Neural progenitor cell (in vitro differentiated cells): ENCODE results near the gene PRDM2. TPM values are rescaled to one million over a fixed set of nuclear protein-coding genes. Genes with fewer than 3 reads are reported as not detected.

Experiments used
- DNase-seq: peaks from one replicate; pipeline ENCODE4 v3.0.0-alpha.2; 2016; ENCODE audit warnings: low spot score
- H2AFZ ChIP-seq: fragments of 200-600 bp; sonication (generic); replicated peaks from 2 replicates; pipeline ENCODE4 v1.6.1; 2016; ENCODE audit warnings: antibody characterized with exemption
- H3F3A ChIP-seq: fragments of 200-600 bp; sonication (generic); 2 replicates; pipeline ENCODE4 v1.6.1; 2016; ENCODE audit warnings: antibody characterized with exemption, low read depth
- H3K27ac ChIP-seq: fragments of 200-600 bp; sonication (generic); 2 replicates; pipeline ENCODE4 v1.5.1; 2016; ENCODE audit warnings: mild to moderate bottlenecking
- H3K27me3 ChIP-seq: fragments of 200-600 bp; sonication (generic); 2 replicates; pipeline ENCODE4 v1.6.1; 2016; ENCODE audit warnings: mild to moderate bottlenecking, moderate library complexity
- H3K36me3 ChIP-seq: fragments of 200-600 bp; sonication (generic); 2 replicates; pipeline ENCODE4 v1.5.1; 2016
- H3K4me1 ChIP-seq: fragments of 200-600 bp; sonication (generic); 2 replicates; pipeline ENCODE4 v1.6.1; 2016; ENCODE audit warnings: mixed run types
- H3K4me2 ChIP-seq: fragments of 200-600 bp; sonication (generic); 2 replicates; pipeline ENCODE4 v1.6.1; 2016
- H3K4me3 ChIP-seq: fragments of 200-600 bp; sonication (generic); 2 replicates; pipeline ENCODE4 v1.5.1; 2016
- H3K79me2 ChIP-seq: fragments of 200-600 bp; sonication (generic); 2 replicates; pipeline ENCODE4 v1.6.1; 2016; ENCODE audit warnings: low read depth
- H3K9ac ChIP-seq: fragments of 200-600 bp; sonication (generic); 2 replicates; pipeline ENCODE4 v1.6.1; 2016
- H3K9me3 ChIP-seq: fragments of 200-600 bp; sonication (generic); 2 replicates; pipeline ENCODE4 v1.5.1; 2016; ENCODE audit warnings: low read depth
- H4K20me1 ChIP-seq: fragments of 200-600 bp; sonication (generic); 2 replicates; pipeline ENCODE4 v1.6.1; 2016; ENCODE audit warnings: low read depth
- H3K27ac Mint-ChIP-seq: 3 replicates; pipeline ENCODE4 v1.8.0; 2021; ENCODE audit warnings: mixed read lengths
- H3K27me3 Mint-ChIP-seq: 2 replicates; pipeline ENCODE4 v1.8.0; 2022; ENCODE audit warnings: low read depth, mild to moderate bottlenecking, inconsistent platforms, moderate library complexity, mixed read lengths; ENCODE audit not compliant: insufficient read depth
- H3K36me3 Mint-ChIP-seq: 3 replicates; pipeline ENCODE4 v1.8.0; 2021; ENCODE audit warnings: mixed read lengths
- H3K4me1 Mint-ChIP-seq: 3 replicates; pipeline ENCODE4 v1.8.0; 2021; ENCODE audit warnings: mixed read lengths
- H3K4me3 Mint-ChIP-seq: 3 replicates; pipeline ENCODE4 v1.8.0; 2021; ENCODE audit warnings: mild to moderate bottlenecking, moderate library complexity, mixed read lengths
- H3K9me3 Mint-ChIP-seq: 3 replicates; pipeline ENCODE4 v1.8.0; 2020; ENCODE audit warnings: mixed read lengths
- CTCF ChIP-seq: fragments of 200-600 bp; sonication (generic); IDR thresholded peaks from 2 replicates; pipeline ENCODE4 v1.5.1; 2017; ENCODE audit warnings: antibody characterized with exemption, mild to moderate bottlenecking
- EZH2 ChIP-seq: fragments of 200-600 bp; sonication (generic); IDR thresholded peaks from 2 replicates; pipeline ENCODE4 v1.6.1; 2017; ENCODE audit warnings: antibody characterized with exemption, mild to moderate bottlenecking, moderate library complexity
- EZH2phosphoT487 ChIP-seq: fragments of 200-600 bp; sonication (generic); IDR thresholded peaks from 2 replicates; pipeline ENCODE4 v1.6.1; 2017; ENCODE audit warnings: antibody characterized with exemption
- total RNA-seq: library from RNA; depleted of rRNA; stranded (reverse); fragments of >200 nt; gene quantifications from 2 replicates; pipeline ENCODE4 v1.2.3, GENCODE V29; 2015; ENCODE audit warnings: low replicate concordance

The PRDM2 gene
- total RNA-seq, 1 donor from 2014 or later, result 22.0 TPM

- Histone ChIP-seq H3K79me2 (peaks cover 88% of the 10 kb centered on the region), H3K27me3 (peaks cover 8% of the 10 kb centered on the region), H3K27ac (no peak overlapping the region), H3K9ac (no peak overlapping the region), H3F3A (no peaks in the 10 kb centered on the region), H3K4me3 (no peak overlapping the region), H4K20me1 (peaks cover 37% of the 10 kb centered on the region), H3K4me1 (peaks cover 3% of the 10 kb centered on the region), H3K4me2 (no peak overlapping the region), H2AFZ (no peak overlapping the region), H3K36me3 (no peaks in the 10 kb centered on the region), H3K9me3 (no peaks in the 10 kb centered on the region)
- peaks cover 2% of the 10 kb centered on the region for H3K27me3 Mint-ChIP-seq
- no peak overlapping the region for H3K4me3 Mint-ChIP-seq
- no peak for TF ChIP-seq CTCF
- TF ChIP-seq EZH2phosphoT487, result no peak
- H3K36me3 Mint-ChIP-seq, result peaks cover 6% of the 10 kb centered on the region
- no peaks in the 10 kb centered on the region for H3K9me3 Mint-ChIP-seq
- peaks cover 9% of the 10 kb centered on the region for H3K4me1 Mint-ChIP-seq
- H3K27ac Mint-ChIP-seq, result no peak overlapping the region
- no peak for DNase-seq
Observed at GRCh38 chr1:13706046-13706445, 6.1 kb downstream of the PRDM2 start.

- no peak for TF ChIP-seq EZH2phosphoT487
- TF ChIP-seq CTCF, result no peak
- TF ChIP-seq EZH2, result no peak
- H3K36me3 Mint-ChIP-seq, result peaks cover 6% of the 10 kb centered on the region
- Histone ChIP-seq H3F3A (no peaks in the 10 kb centered on the region), H3K79me2 (peaks cover 78% of the 10 kb centered on the region), H3K9ac (no peak overlapping the region), H4K20me1 (peaks cover 39% of the 10 kb centered on the region), H3K4me1 (no peaks in the 10 kb centered on the region), H3K27ac (no peak overlapping the region), H3K27me3 (no peaks in the 10 kb centered on the region), H2AFZ (no peak overlapping the region), H3K4me2 (no peak overlapping the region), H3K9me3 (no peaks in the 10 kb centered on the region), H3K4me3 (no peak overlapping the region), H3K36me3 (no peaks in the 10 kb centered on the region)
- H3K27me3 Mint-ChIP-seq, result peaks cover 3% of the 10 kb centered on the region
- H3K4me1 Mint-ChIP-seq, result no peaks in the 10 kb centered on the region
- no peaks in the 10 kb centered on the region for H3K9me3 Mint-ChIP-seq
- no peak for DNase-seq
- H3K27ac Mint-ChIP-seq, result no peak overlapping the region
- H3K4me3 Mint-ChIP-seq, result no peak overlapping the region
Observed at GRCh38 chr1:13707164-13707563, 7.2 kb downstream of the PRDM2 start.

GRCh38 chr1:13708380-13708982 lies 8.5 kb downstream of the PRDM2 start:
- H3K4me1 Mint-ChIP-seq, result no peaks in the 10 kb centered on the region
- no peak overlapping the region for H3K4me3 ChIP-seq
- peaks cover 9% of the 10 kb centered on the region for H3K36me3 Mint-ChIP-seq
- TF ChIP-seq EZH2 (no peak), CTCF (no peak)
- H4K20me1 ChIP-seq, result peaks cover 42% of the 10 kb centered on the region
- H3K4me2 ChIP-seq, result no peak overlapping the region
- no peak overlapping the region for H3K27ac ChIP-seq
- H3K27me3 ChIP-seq, result no peaks in the 10 kb centered on the region
- no peaks in the 10 kb centered on the region for H3K9me3 ChIP-seq
- no peak for DNase-seq
- no peaks in the 10 kb centered on the region for H3F3A ChIP-seq
- no peak overlapping the region for H3K4me3 Mint-ChIP-seq
- no peaks in the 10 kb centered on the region for H3K9me3 Mint-ChIP-seq
- H3K36me3 ChIP-seq, result no peaks in the 10 kb centered on the region
- H3K4me1 ChIP-seq, result no peaks in the 10 kb centered on the region
- no peak overlapping the region for H3K9ac ChIP-seq
- H3K79me2 ChIP-seq, result peaks cover 65% of the 10 kb centered on the region
- H3K27ac Mint-ChIP-seq, result no peak overlapping the region
- peaks cover 3% of the 10 kb centered on the region for H3K27me3 Mint-ChIP-seq
- no peak overlapping the region for H2AFZ ChIP-seq
